ENCODE measurements around the gene SUSD1. TPM values are rescaled to one million over a fixed set of nuclear protein-coding genes. Genes with fewer than 3 reads are reported as not detected.
A peak's percentile ranks its signal among the peaks of the same experiment; 100 is the strongest.

SUSD1 gene
- total and polyA plus RNA-seq, 4 donors, result 1.2 to 19.0 (median 3.2) TPM

- TF ChIP-seq REST (IDR thresholded peaks at IDR 0.05) (peak; percentile 66), YY1 (IDR thresholded peaks at IDR 0.05) (peak; percentile 18)
Measured at GRCh38 chr9:112033237-112034215, 141.6 kb downstream of the SUSD1 start (continued).

GRCh38 chr9:112032743-112033142, 142.4 kb downstream of the SUSD1 start:
- TF ChIP-seq REST (IDR thresholded peaks at IDR 0.05), result no peak
- TF ChIP-seq YY1 (IDR thresholded peaks at IDR 0.05), result no peak
- H3K9ac ChIP-seq (ENCODE audit: low read depth in 1 of 2, low read length in 2 of 2), result no peak overlapping the region
- WGBS, result 81% methylated on average over 1 of the region's 1 CpG
- H3K27me3 ChIP-seq (ENCODE audit: control insufficient read depth in 4 of 4, insufficient read depth in 4 of 4, low read length in 3 of 4), result no peaks in the 10 kb centered on the region
- H3K4me3 ChIP-seq (ENCODE audit: low read depth in 1 of 3, low read length in 3 of 3), result no peak overlapping the region
- no peaks in the 10 kb centered on the region for H3K9me3 ChIP-seq (ENCODE audit: control insufficient read depth in 4 of 4, low read length in 3 of 4)
- H3K36me3 ChIP-seq (ENCODE audit: control insufficient read depth in 4 of 4, insufficient read depth in 3 of 4, low read depth in 1 of 4, low read length in 3 of 4), result no peaks in the 10 kb centered on the region
- DNase-seq (ENCODE audit: low spot score), result no peak
- H3K4me1 ChIP-seq (ENCODE audit: control insufficient read depth in 4 of 4, insufficient read depth in 4 of 4, low read length in 3 of 4), result peaks cover 6 to 51% (median 43%) of the 10 kb centered on the region in 4 donors
- H3K27ac ChIP-seq (ENCODE audit: low read depth in 1 of 2, low read length in 2 of 2), result peak overlapping the region; percentile 73 to 87

- peak overlapping the region; percentile 73 to 87 for H3K27ac ChIP-seq (ENCODE audit: low read depth in 1 of 2, low read length in 2 of 2)
- peaks cover 6 to 51% (median 42%) of the 10 kb centered on the region in 4 donors for H3K4me1 ChIP-seq (ENCODE audit: control insufficient read depth in 4 of 4, insufficient read depth in 4 of 4, low read length in 3 of 4)
- WGBS, result 77% methylated on average over 2 of the region's 2 CpGs
Measured at GRCh38 chr9:112032009-112032408, 143.1 kb downstream of the SUSD1 start.

GRCh38 chr9:112031400-112031799, 143.7 kb downstream of the SUSD1 start:
- Histone ChIP-seq H3K9me3 (ENCODE audit: control insufficient read depth in 4 of 4, low read length in 3 of 4) (no peaks in the 10 kb centered on the region), H3K4me1 (ENCODE audit: control insufficient read depth in 4 of 4, insufficient read depth in 4 of 4, low read length in 3 of 4) (peaks cover 6 to 51% (median 42%) of the 10 kb centered on the region in 4 donors), H3K27ac (ENCODE audit: low read depth in 1 of 2, low read length in 2 of 2) (no peak overlapping the region), H3K36me3 (ENCODE audit: control insufficient read depth in 4 of 4, insufficient read depth in 3 of 4, low read depth in 1 of 4, low read length in 3 of 4) (no peaks in the 10 kb centered on the region), H3K4me3 (ENCODE audit: low read depth in 1 of 3, low read length in 3 of 3) (no peak overlapping the region), H3K9ac (ENCODE audit: low read depth in 1 of 2, low read length in 2 of 2) (no peak overlapping the region), H3K27me3 (ENCODE audit: control insufficient read depth in 4 of 4, insufficient read depth in 4 of 4, low read length in 3 of 4) (no peaks in the 10 kb centered on the region)
- WGBS, result 90% methylated on average over 3 of the region's 3 CpGs
- DNase-seq (ENCODE audit: low spot score), result no peak
- TF ChIP-seq ATF3 (IDR thresholded peaks at IDR 0.05) (no peak), ZBTB33 (IDR thresholded peaks at IDR 0.05) (no peak), YY1 (IDR thresholded peaks at IDR 0.05) (no peak), REST (IDR thresholded peaks at IDR 0.05) (no peak), JUND (IDR thresholded peaks at IDR 0.05) (no peak), GABPA (IDR thresholded peaks at IDR 0.05 in 1 of 2, conservative IDR thresholded peaks at IDR 0.05 in 1 of 2) (no peak), TAF1 (conservative IDR thresholded peaks at IDR 0.05) (no peak), NR2F2 (IDR thresholded peaks at IDR 0.05) (no peak)

More at GRCh38 chr9:112032009-112032408, 143.1 kb downstream of the SUSD1 start:
- no peak overlapping the region for H3K9ac ChIP-seq (ENCODE audit: low read depth in 1 of 2, low read length in 2 of 2)
- no peak for DNase-seq (ENCODE audit: low spot score)
- no peaks in the 10 kb centered on the region for H3K9me3 ChIP-seq (ENCODE audit: control insufficient read depth in 4 of 4, low read length in 3 of 4)
- no peaks in the 10 kb centered on the region for H3K36me3 ChIP-seq (ENCODE audit: control insufficient read depth in 4 of 4, insufficient read depth in 3 of 4, low read depth in 1 of 4, low read length in 3 of 4)
- no peak overlapping the region for H3K4me3 ChIP-seq (ENCODE audit: low read depth in 1 of 3, low read length in 3 of 3)
- H3K27me3 ChIP-seq (ENCODE audit: control insufficient read depth in 4 of 4, insufficient read depth in 4 of 4, low read length in 3 of 4), result no peaks in the 10 kb centered on the region
- TF ChIP-seq GABPA (IDR thresholded peaks at IDR 0.05 in 1 of 2, conservative IDR thresholded peaks at IDR 0.05 in 1 of 2), result no peak

Measured in liver (tissue), 9 donors.